K562 treated with DMSO at 1 percent for 48 hours (cell line): Measurements from ENCODE around the gene PCNX4. TPM values are rescaled to one million over a fixed set of nuclear protein-coding genes. Genes with fewer than 3 reads are reported as not detected.

Experiments
- total RNA-seq: library from RNA; unstranded; fragments of 300-600 nt; gene quantifications from 2 replicates; pipeline ENCODE4 v1.2.3, GENCODE V29; 2022; ENCODE audit warnings: low replicate concordance; ENCODE audit errors: extremely low read depth

The PCNX4 gene
- not detected in 2 replicates for total RNA-seq

GRCh38 chr14:60091550-60092525 is at the start of gene PCNX4:
Gene PCNX4, plus strand, starts transcription at chr14:60091923. Its CDS starts 15,716 bp downstream, at chr14:60107639.

DNA sequence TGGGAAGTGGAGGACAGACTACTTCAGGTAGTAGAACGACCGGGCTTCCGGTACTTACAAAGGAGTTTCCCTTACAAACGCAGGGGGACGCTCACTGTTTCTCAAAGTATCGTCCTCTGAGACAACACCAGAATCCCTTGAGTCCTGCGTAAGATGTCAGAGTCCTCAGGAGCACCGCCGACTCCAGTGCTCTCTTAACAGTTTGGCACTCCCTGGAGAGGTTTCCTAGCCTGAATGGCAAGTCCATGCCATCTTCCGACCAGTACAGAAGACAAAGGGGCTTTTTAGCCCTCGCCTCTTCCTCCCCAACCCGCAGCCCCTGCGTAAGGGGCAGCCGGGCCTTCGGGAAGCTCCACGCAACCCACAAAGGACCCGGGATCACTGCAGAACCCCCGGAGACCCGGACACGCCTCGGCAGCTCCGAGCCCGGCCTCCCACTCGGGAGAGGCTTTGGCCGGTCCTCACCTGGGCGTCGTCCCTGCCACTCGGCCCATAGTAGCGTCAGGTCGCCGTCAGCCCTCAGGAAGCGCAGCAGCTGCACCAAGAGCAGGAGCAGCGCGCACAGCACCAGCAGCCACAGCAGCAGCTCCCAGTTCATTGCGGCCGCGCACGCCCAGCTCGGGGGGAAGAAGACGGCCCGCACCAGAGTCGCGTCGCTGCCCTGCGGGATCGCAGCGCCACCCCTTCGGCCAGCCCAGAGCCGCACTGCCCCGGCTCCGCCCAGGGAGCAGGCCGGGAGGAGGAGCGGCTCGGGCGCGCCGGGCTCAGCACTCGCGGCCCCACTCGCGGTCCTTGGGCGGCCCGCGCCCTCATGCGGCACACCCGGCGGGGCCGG is 73.2 kb downstream of the PCNX4 start, which contains the start of gene DHRS7:
Gene DHRS7, minus strand, starts transcription at position 687 of the 835 bp plus-strand sequence. Its CDS starts 89 bp downstream, at position 598.

Other genes with a start within 250 kb of the PCNX4 start
- not detected in 2 replicates for gene RTN1, start 221.1 kb upstream of the PCNX4 start, total RNA-seq
- gene LRRC9, start 171.8 kb upstream of the PCNX4 start, total RNA-seq, result not detected in 2 replicates
- gene DHRS7, start 73.5 kb downstream of the PCNX4 start, total RNA-seq, result not detected in 2 replicates
- not detected in 2 replicates for gene PPM1A, start 157.3 kb downstream of the PCNX4 start, total RNA-seq